BE2C (cell line): ENCODE results near the gene CWF19L1.

Source experiments
- DNase-seq: peaks from one replicate; pipeline ENCODE4 v3.0.0-alpha.2; 2020
- H3K27me3 ChIP-seq: fragments of 250-450 bp; sonication (Bioruptor Pico); 2 replicates; pipeline ENCODE4 v1.5.1; 2020; ENCODE audit warnings: mild to moderate bottlenecking
- H3K36me3 ChIP-seq: fragments of 250-450 bp; sonication (Bioruptor Pico); 2 replicates; pipeline ENCODE4 v1.5.1; 2020; ENCODE audit warnings: mild to moderate bottlenecking
- H3K4me1 ChIP-seq: fragments of 250-450 bp; sonication (Bioruptor Pico); 2 replicates; pipeline ENCODE4 v1.5.1; 2020
- H3K4me3 ChIP-seq: 2 replicates; pipeline ENCODE4 v1.5.1; 2011; ENCODE audit warnings: low read depth, low read length
- H3K9me3 ChIP-seq: fragments of 250-450 bp; sonication (Bioruptor Pico); 2 replicates; pipeline ENCODE4 v1.5.1; 2020
- TF ChIP-seq, protein P1 (sequence below): IDR thresholded peaks from 2 replicates; pipeline ENCODE4 v1.5.1; 2012; ENCODE audit warnings: mild to moderate bottlenecking, low read depth, low read length

Gene CWF19L1

GRCh38 chr10:100254191-100254590, 13.2 kb downstream of the CWF19L1 start:
- Histone ChIP-seq H3K36me3 (peaks cover 14% of the 10 kb centered on the region), H3K27me3 (no peaks in the 10 kb centered on the region), H3K4me3 (no peak overlapping the region), H3K4me1 (no peaks in the 10 kb centered on the region), H3K9me3 (no peaks in the 10 kb centered on the region)
- TF ChIP-seq, protein P1, sequence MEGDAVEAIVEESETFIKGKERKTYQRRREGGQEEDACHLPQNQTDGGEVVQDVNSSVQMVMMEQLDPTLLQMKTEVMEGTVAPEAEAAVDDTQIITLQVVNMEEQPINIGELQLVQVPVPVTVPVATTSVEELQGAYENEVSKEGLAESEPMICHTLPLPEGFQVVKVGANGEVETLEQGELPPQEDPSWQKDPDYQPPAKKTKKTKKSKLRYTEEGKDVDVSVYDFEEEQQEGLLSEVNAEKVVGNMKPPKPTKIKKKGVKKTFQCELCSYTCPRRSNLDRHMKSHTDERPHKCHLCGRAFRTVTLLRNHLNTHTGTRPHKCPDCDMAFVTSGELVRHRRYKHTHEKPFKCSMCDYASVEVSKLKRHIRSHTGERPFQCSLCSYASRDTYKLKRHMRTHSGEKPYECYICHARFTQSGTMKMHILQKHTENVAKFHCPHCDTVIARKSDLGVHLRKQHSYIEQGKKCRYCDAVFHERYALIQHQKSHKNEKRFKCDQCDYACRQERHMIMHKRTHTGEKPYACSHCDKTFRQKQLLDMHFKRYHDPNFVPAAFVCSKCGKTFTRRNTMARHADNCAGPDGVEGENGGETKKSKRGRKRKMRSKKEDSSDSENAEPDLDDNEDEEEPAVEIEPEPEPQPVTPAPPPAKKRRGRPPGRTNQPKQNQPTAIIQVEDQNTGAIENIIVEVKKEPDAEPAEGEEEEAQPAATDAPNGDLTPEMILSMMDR = no peak
- no peak for DNase-seq

- no peaks in the 10 kb centered on the region for H3K4me1 ChIP-seq
- no peaks in the 10 kb centered on the region for H3K27me3 ChIP-seq
- no peaks in the 10 kb centered on the region for H3K9me3 ChIP-seq
- no peak for DNase-seq
- no peak overlapping the region for H3K4me3 ChIP-seq
- peaks cover 14% of the 10 kb centered on the region for H3K36me3 ChIP-seq
- TF ChIP-seq, protein P1 = no peak
Observed at GRCh38 chr10:100253041-100253440, 14.4 kb downstream of the CWF19L1 start.

GRCh38 chr10:100248820-100249219, 18.6 kb downstream of the CWF19L1 start:
- H3K9me3 ChIP-seq = no peaks in the 10 kb centered on the region
- no peaks in the 10 kb centered on the region for H3K27me3 ChIP-seq
- H3K36me3 ChIP-seq = peaks cover 9% of the 10 kb centered on the region
- TF ChIP-seq, protein P1 = no peak
- no peak overlapping the region for H3K4me3 ChIP-seq
- H3K4me1 ChIP-seq = no peaks in the 10 kb centered on the region
- no peak for DNase-seq

GRCh38 chr10:100245484-100246220, 21.8 kb downstream of the CWF19L1 start:
- Histone ChIP-seq H3K4me1 (no peaks in the 10 kb centered on the region), H3K36me3 (peaks cover 7% of the 10 kb centered on the region), H3K4me3 (no peak overlapping the region), H3K9me3 (no peaks in the 10 kb centered on the region), H3K27me3 (no peaks in the 10 kb centered on the region)
- TF ChIP-seq, protein P1 = no peak
- no peak for DNase-seq

DNA sequence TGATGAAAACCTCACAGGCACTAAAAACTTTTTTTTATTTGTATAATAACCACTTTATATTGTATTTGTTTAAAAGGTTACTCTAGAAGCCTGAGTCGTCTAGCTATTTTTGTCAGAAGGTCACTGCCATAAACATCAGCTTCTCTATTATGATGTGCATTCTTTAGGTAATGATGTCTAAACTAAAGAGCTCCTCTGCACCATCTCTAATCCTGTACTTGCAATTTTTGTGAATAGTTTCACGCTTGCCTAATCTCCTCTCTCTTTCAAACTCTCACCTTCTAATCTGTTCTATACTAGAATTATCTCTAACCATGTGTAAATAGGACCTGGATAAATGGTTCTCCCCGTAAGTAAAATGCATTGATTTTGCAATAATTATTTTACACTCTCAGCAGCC, 27.6 kb downstream of the CWF19L1 start:
- H3K27me3 ChIP-seq = no peaks in the 10 kb centered on the region
- no peak overlapping the region for H3K4me3 ChIP-seq
- H3K9me3 ChIP-seq = no peaks in the 10 kb centered on the region
- TF ChIP-seq, protein P1 = no peak
- H3K4me1 ChIP-seq = no peaks in the 10 kb centered on the region
- peaks cover 19% of the 10 kb centered on the region for H3K36me3 ChIP-seq
- DNase-seq = no peak

- peaks cover 21% of the 10 kb centered on the region for H3K36me3 ChIP-seq
- DNase-seq = no peak
- no peaks in the 10 kb centered on the region for H3K9me3 ChIP-seq
- H3K27me3 ChIP-seq = no peaks in the 10 kb centered on the region
- H3K4me3 ChIP-seq = no peak overlapping the region
- TF ChIP-seq, protein P1 = no peak
- H3K4me1 ChIP-seq = no peaks in the 10 kb centered on the region
Observed at GRCh38 chr10:100238429-100238828, 29.0 kb downstream of the CWF19L1 start.
